ENCODE measurements around the gene ITGA5. TPM values are rescaled to one million over a fixed set of nuclear protein-coding genes. Genes with fewer than 3 reads are reported as not detected.

The ITGA5 gene
- total and polyA plus RNA-seq, 2 of the 13 experiments (the other 11 are each of a cell fraction or from before 2014, with no cell fraction given), result 0.20 to 0.40 TPM

- intact Hi-C loops (cut with micrococcal nuclease; ENCODE audit: unreplicated experiment) (no loop called here), in situ Hi-C loops (cut with HindIII; ENCODE audit: extremely low pct_ligation_motif_present, low pct_unique_long_range_greater_than_20kb) (loop anchor here (10.0 kb wide), 1 partner anchor 382 kb away; no protein-coding TSS in a partner anchor)
- WGBS (ENCODE audit: low lambda C conversion rate), result 98% methylated on average over 2 of the region's 2 CpGs
- no peak overlapping the region for H3K4me2 ChIP-seq (ENCODE audit: low read depth, low read length)
- FAIRE-seq (no peak), DNase-seq (ENCODE audit: low spot score) (no peak), ATAC-seq (no peak)
- ChIA-PET POLR2A (no interaction called here), CTCF (ENCODE audit: low intra/inter-chr PET ratio, low total read pairs) (no interaction called here)
- H3K9ac ChIP-seq (ENCODE audit: insufficient read depth, low read depth, low read length), result no peak overlapping the region
- no peaks in the 10 kb centered on the region for H4K20me1 ChIP-seq (ENCODE audit: insufficient read depth, low read length)
- no TSS peak for BruUV-seq (replicated peaks)
- H3K9me3 ChIP-seq (ENCODE audit: low read length), result no peaks in the 10 kb centered on the region
- H3K4me3 ChIP-seq (replicated peaks in 1 of 3; ENCODE audit: insufficient read depth in 1 of 3, low read depth in 2 of 3, low read length in 3 of 3), result no peak overlapping the region
- no peaks in the 10 kb centered on the region for H3K79me2 ChIP-seq (ENCODE audit: insufficient read depth, low read length)
- H3K4me1 ChIP-seq (ENCODE audit: insufficient read depth, low read length), result peaks cover 23% of the 10 kb centered on the region
- H2AFZ ChIP-seq (ENCODE audit: low read length), result no peak overlapping the region
- no peak overlapping the region for H3K27ac ChIP-seq (ENCODE audit: extremely low read length, insufficient read depth, low read length)
- H3K36me3 ChIP-seq (replicated peaks in 1 of 2; ENCODE audit: control insufficient read depth in 1 of 2, insufficient read depth in 2 of 2, low read length in 2 of 2), result no peaks in the 10 kb centered on the region
- TF ChIP-seq ZSCAN9 (CRISPR knock-in tag; IDR thresholded peaks at IDR 0.05; ENCODE audit: borderline replicate concordance) (no peak), STAT6 (CRISPR knock-in tag; IDR thresholded peaks at IDR 0.05; ENCODE audit: borderline replicate concordance) (no peak), ZSCAN12 (CRISPR knock-in tag; IDR thresholded peaks at IDR 0.05) (no peak), STAG1 (CRISPR knock-in tag; IDR thresholded peaks at IDR 0.05) (no peak), ZSCAN21 (CRISPR knock-in tag; IDR thresholded peaks at IDR 0.05; ENCODE audit: borderline replicate concordance) (no peak), FUBP1 (CRISPR knock-in tag; IDR thresholded peaks at IDR 0.05; ENCODE audit: borderline replicate concordance) (no peak), SUZ12 (IDR thresholded peaks at IDR 0.05; ENCODE audit: low read depth, low read length) (no peak), FOSL1 (CRISPR knock-in tag; IDR thresholded peaks at IDR 0.05; ENCODE audit: borderline replicate concordance) (no peak), CEBPB (IDR thresholded peaks at IDR 0.05; ENCODE audit: borderline replicate concordance, low read depth, low read length) (no peak), ZNF180 (CRISPR knock-in tag; IDR thresholded peaks at IDR 0.05; ENCODE audit: borderline replicate concordance, low read depth) (no peak), POLR2AphosphoS5 (IDR thresholded peaks at IDR 0.05; ENCODE audit: low read depth, low read length) (no peak), BRF2 (CRISPR knock-in tag; IDR thresholded peaks at IDR 0.05) (no peak), CENPT (CRISPR knock-in tag; IDR thresholded peaks at IDR 0.05; ENCODE audit: low read depth) (no peak), PLSCR1 (CRISPR knock-in tag; IDR thresholded peaks at IDR 0.05; ENCODE audit: borderline replicate concordance) (no peak), ZBTB3 (CRISPR knock-in tag; IDR thresholded peaks at IDR 0.05; ENCODE audit: borderline replicate concordance, low read depth) (no peak), TAF15 (IDR thresholded peaks at IDR 0.05; ENCODE audit: low read depth, low read length, poor library complexity, severe bottlenecking) (no peak)
- peaks cover 0 to 14% of the 10 kb centered on the region in 2 experiments; a peak in 1 of 5 replicates for H3K27me3 ChIP-seq (ENCODE audit: control insufficient read depth in 1 of 2, insufficient read depth in 2 of 2, low read length in 2 of 2)
These were observed 42.1 kb downstream of the ITGA5 start for GRCh38 chr12:54377007-54377406.
